Tibial nerve (tissue), 4 donors: ENCODE measurements around the gene WFIKKN2. TPM values are rescaled to one million over a fixed set of nuclear protein-coding genes. Genes with fewer than 3 reads are reported as not detected.

ENCODE experiments used
- DNase-seq, 2 donors: peaks; one replicate each; pipeline ENCODE4 v3.0.0-alpha.2; 2019; ENCODE audit warnings: low spot score in 2 of 2
- H3K27ac ChIP-seq, 4 donors: fragments of 200-600 bp; sonication (generic) in 3 of 4; one replicate each; pipeline ENCODE4 v1.5.1; 2017 to 2019; ENCODE audit warnings: mild to moderate bottlenecking in 1 of 4
- H3K27me3 ChIP-seq, 2 donors: fragments of 200-600 bp; sonication (generic) in 1 of 2; one replicate each; pipeline versions ENCODE4 v1.5.1 to v1.6.0; 2017 to 2019
- H3K36me3 ChIP-seq, 3 donors: fragments of 200-600 bp; sonication (generic); one replicate each; pipeline ENCODE4 v1.5.1; 2018 to 2019
- H3K4me1 ChIP-seq, 4 donors: fragments of 200-600 bp; sonication (generic) in 3 of 4; one replicate each; pipeline ENCODE4 v1.5.1; 2017 to 2019
- H3K4me3 ChIP-seq, 4 donors: fragments of 200-600 bp; sonication (generic) in 3 of 4; one replicate each; pipeline ENCODE4 v1.5.1; 2017 to 2019; ENCODE audit warnings: mild to moderate bottlenecking in 1 of 4, moderate library complexity in 1 of 4
- H3K9me3 ChIP-seq, 4 donors: fragments of 200-600 bp; sonication (generic) in 3 of 4; one replicate each; pipeline ENCODE4 v1.5.1; 2017 to 2019
- CTCF ChIP-seq, 5 experiments: fragments of 200-600 bp in 3 of 5; fragments of 450-650 bp in 2 of 5; sonication (generic) in 3 of 5; IDR thresholded peaks; one replicate each; pipeline ENCODE4 v1.5.1; 2016 to 2019; ENCODE audit warnings: antibody characterized with exemption in 5 of 5, mild to moderate bottlenecking in 3 of 5, moderate library complexity in 2 of 5
- EP300 ChIP-seq, 2 donors: sonication (generic); formaldehyde crosslinking; IDR thresholded peaks; one replicate each; pipeline ENCODE4 v1.6.1; 2017; ENCODE audit warnings: antibody characterized with exemption in 2 of 2, mild to moderate bottlenecking in 1 of 2
- POLR2A ChIP-seq, 2 donors: fragments of 450-650 bp; IDR thresholded peaks; one replicate each; pipeline ENCODE4 v1.6.1; 2017; ENCODE audit warnings: antibody characterized with exemption in 2 of 2, mild to moderate bottlenecking in 2 of 2, moderate library complexity in 2 of 2
- WGBS, 2 donors: methylation state at CpG; one replicate each; pipeline ENCODE4 v1.1.5; 2018; 5-methylcytosine and 5-hydroxymethylcytosine counted together
- total RNA-seq, 4 donors: library from RNA; depleted of rRNA; stranded (reverse); fragments of >200 nt; gene quantifications; one replicate each; pipeline ENCODE4 v1.1.0, GENCODE V29; 2016

WFIKKN2 gene
- total RNA-seq, 4 donors from 2014 or later: 1.0 to 2.2 (median 1.2) TPM; not detected in 1

GRCh38 chr17:50813583-50813982, 21.8 kb upstream of the WFIKKN2 start:
- TF ChIP-seq CTCF (IDR thresholded peaks at IDR 0.05) (no peak), EP300 (IDR thresholded peaks at IDR 0.05) (no peak), POLR2A (IDR thresholded peaks at IDR 0.05) (no peak)
- Histone ChIP-seq H3K4me3 (no peak overlapping the region), H3K4me1 (peaks cover 0 to 10% (median 0%) of the 10 kb centered on the region in 4 donors), H3K36me3 (no peaks in the 10 kb centered on the region), H3K9me3 (no peaks in the 10 kb centered on the region), H3K27me3 (no peaks in the 10 kb centered on the region), H3K27ac (no peak overlapping the region)
- no peak for DNase-seq

GRCh38 chr17:50815400-50815799, 20.0 kb upstream of the WFIKKN2 start:
- Histone ChIP-seq H3K4me1 (peaks cover 0 to 10% (median 0%) of the 10 kb centered on the region in 4 donors), H3K4me3 (no peak overlapping the region), H3K27me3 (no peaks in the 10 kb centered on the region), H3K9me3 (no peaks in the 10 kb centered on the region), H3K36me3 (no peaks in the 10 kb centered on the region), H3K27ac (no peak overlapping the region)
- no peak for DNase-seq
- TF ChIP-seq CTCF (IDR thresholded peaks at IDR 0.05) (no peak), EP300 (IDR thresholded peaks at IDR 0.05) (no peak), POLR2A (IDR thresholded peaks at IDR 0.05) (no peak)
- 62 to 66% methylated on average over 3 of the region's 3 CpGs for WGBS, 2 donors

GRCh38 chr17:50816271-50816670, 19.1 kb upstream of the WFIKKN2 start:
- H3K27ac ChIP-seq: no peak overlapping the region
- TF ChIP-seq EP300 (IDR thresholded peaks at IDR 0.05): no peak
- no peak for TF ChIP-seq CTCF (IDR thresholded peaks at IDR 0.05)
- no peak for TF ChIP-seq POLR2A (IDR thresholded peaks at IDR 0.05)

GRCh38 chr17:50816771-50817751, 18.3 kb upstream of the WFIKKN2 start:
- no peak overlapping the region for H3K4me3 ChIP-seq
- H3K9me3 ChIP-seq: no peaks in the 10 kb centered on the region
- no peaks in the 10 kb centered on the region for H3K27me3 ChIP-seq

More at GRCh38 chr17:50816271-50816670, 19.1 kb upstream of the WFIKKN2 start:
- no peak overlapping the region for H3K4me3 ChIP-seq
- peaks cover 0 to 10% (median 0%) of the 10 kb centered on the region in 4 donors for H3K4me1 ChIP-seq
- no peaks in the 10 kb centered on the region for H3K9me3 ChIP-seq
- H3K27me3 ChIP-seq: no peaks in the 10 kb centered on the region
- no peak for DNase-seq
- H3K36me3 ChIP-seq: no peaks in the 10 kb centered on the region
- 81 to 98% methylated on average over 5 of the region's 5 CpGs for WGBS, 2 donors

More at GRCh38 chr17:50816771-50817751, 18.3 kb upstream of the WFIKKN2 start:
- DNase-seq: peak in 1 of 2 donors; percentile 26
- Histone ChIP-seq H3K36me3 (no peaks in the 10 kb centered on the region), H3K4me1 (peaks cover 0 to 10% (median 0%) of the 10 kb centered on the region in 4 donors), H3K27ac (no peak overlapping the region)
- TF ChIP-seq CTCF (IDR thresholded peaks at IDR 0.05) (peak; percentile 68 to 83 (median 78)), POLR2A (IDR thresholded peaks at IDR 0.05) (no peak), EP300 (IDR thresholded peaks at IDR 0.05) (no peak)
- 28 to 29% methylated on average over 22 to 23 of the region's 27 CpGs for WGBS, 2 donors
